ENCODE results near the gene MAGEB17.

The MAGEB17 gene

GRCh38 chrX:16208601-16209000 is 41.3 kb downstream of the MAGEB17 start:
- no peak for DNase-seq (ENCODE audit: low read depth, low spot score)

- no peak for DNase-seq (ENCODE audit: low read depth, low spot score)
Observed at GRCh38 chrX:16210061-16210460, 42.8 kb downstream of the MAGEB17 start.

DNA sequence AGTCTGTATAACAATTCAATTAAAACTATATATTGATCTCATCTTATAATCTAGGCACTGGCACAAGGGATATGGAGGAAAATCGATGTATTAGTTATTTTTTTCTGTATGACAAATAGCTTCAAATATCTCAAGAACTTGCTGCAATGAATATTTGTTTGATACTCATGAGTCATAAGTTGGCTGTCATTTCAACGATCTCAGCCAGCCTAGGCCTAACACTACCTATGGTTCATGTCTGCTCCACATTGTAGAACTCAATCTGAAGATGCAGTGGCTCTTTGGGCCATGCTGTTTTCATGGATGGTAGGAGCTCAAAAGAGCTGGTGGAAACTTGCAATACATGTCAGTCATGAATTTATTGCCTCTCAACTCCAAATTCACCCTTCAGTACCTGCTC is 44.7 kb downstream of the MAGEB17 start:
- no peak for DNase-seq (ENCODE audit: low read depth, low spot score)

- no peak for DNase-seq (ENCODE audit: low read depth, low spot score)
Observed at GRCh38 chrX:16212436-16212835, 45.2 kb downstream of the MAGEB17 start.

GRCh38 chrX:16213961-16214360 is 46.7 kb downstream of the MAGEB17 start:
- no peak for DNase-seq (ENCODE audit: low read depth, low spot score)

DNA sequence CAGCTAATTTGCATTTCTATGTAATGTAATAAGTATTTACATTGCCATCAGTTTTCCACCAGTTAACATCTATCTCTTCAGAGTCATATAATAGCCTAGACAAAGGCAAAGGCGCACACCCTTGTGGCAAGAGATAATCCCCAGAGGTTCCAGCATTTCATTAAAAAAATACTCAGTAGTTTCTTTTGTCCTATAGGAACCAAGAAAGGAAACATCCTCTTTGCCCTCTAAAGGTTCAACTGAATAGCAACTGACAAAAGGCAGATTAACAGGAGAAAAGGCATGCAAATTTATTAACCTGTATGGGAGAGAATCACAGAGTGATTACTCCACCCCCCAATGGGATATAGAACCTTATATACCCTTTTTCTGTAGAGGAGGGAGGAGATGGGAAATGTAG is 48.4 kb downstream of the MAGEB17 start:
- DNase-seq (ENCODE audit: low read depth, low spot score) = no peak
